Measurements from ENCODE around the gene ATXN7L1. TPM values are rescaled to one million over a fixed set of nuclear protein-coding genes. Genes with fewer than 3 reads are reported as not detected.

Gene ATXN7L1
- total and polyA plus RNA-seq, 2 of the 13 experiments (the other 11 are each of a cell fraction or from before 2014, with no cell fraction given) = 4.1 to 7.8 TPM

DNA sequence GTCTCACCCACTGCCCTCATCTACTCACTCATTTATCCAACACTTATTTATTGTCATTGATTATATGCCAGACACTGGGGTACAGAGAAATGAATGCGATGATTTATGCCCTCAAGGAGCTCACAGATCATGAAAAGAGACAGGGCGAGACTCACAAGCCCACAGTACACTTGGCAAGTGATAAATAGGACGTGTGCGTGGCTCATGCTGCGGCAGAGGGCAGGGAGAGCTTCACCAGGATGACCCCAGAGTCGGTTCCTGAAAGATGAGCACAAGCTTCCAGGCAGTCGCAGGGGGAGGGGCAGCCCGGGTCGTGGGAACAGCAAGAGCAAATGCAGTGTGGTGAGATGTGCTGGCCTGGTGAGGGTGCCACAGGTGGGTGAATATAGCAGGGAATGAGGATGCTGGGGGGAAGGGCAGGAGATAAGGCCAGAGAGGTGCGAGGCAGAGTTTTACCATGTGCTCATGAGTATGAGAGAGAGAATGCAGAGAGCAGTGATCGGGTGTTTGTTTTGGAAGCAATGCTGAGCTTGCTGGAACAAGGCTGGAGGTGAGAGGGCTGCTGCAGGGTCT, 70.9 kb downstream of the ATXN7L1 start:
- Histone ChIP-seq H3K9ac (ENCODE audit: insufficient read depth, low read depth, low read length) (no peak overlapping the region), H3K79me2 (ENCODE audit: insufficient read depth, low read length) (no peaks in the 10 kb centered on the region), H3K36me3 (replicated peaks in 1 of 2; ENCODE audit: control insufficient read depth in 1 of 2, insufficient read depth in 2 of 2, low read length in 2 of 2) (no peaks in the 10 kb centered on the region), H3K27me3 (ENCODE audit: control insufficient read depth in 1 of 2, insufficient read depth in 2 of 2, low read length in 2 of 2) (no peaks in the 10 kb centered on the region), H3K27ac (ENCODE audit: extremely low read length, insufficient read depth, low read length) (no peak overlapping the region), H2AFZ (ENCODE audit: low read length) (no peak overlapping the region), H3K9me3 (ENCODE audit: low read length) (no peaks in the 10 kb centered on the region), H3K4me2 (ENCODE audit: low read depth, low read length) (no peak overlapping the region), H3K4me1 (ENCODE audit: insufficient read depth, low read length) (peaks cover 30% of the 10 kb centered on the region), H4K20me1 (ENCODE audit: insufficient read depth, low read length) (no peaks in the 10 kb centered on the region; the same call in 1 of the 2 replicates), H3K4me3 (replicated peaks in 1 of 3; ENCODE audit: insufficient read depth in 1 of 3, low read depth in 2 of 3, low read length in 3 of 3) (no peak overlapping the region)
- ATAC-seq (no peak), DNase-seq (ENCODE audit: low spot score) (no peak), FAIRE-seq (no peak)
- POLR2A ChIA-PET = no interaction called here
- BruUV-seq (replicated peaks) = no TSS peak
- CTCF ChIA-PET (ENCODE audit: low intra/inter-chr PET ratio, low total read pairs) = no interaction called here
- no peak for TF ChIP-seq SIX4 (CRISPR knock-in tag; IDR thresholded peaks at IDR 0.05)
- no peak for TF ChIP-seq MTERF4 (CRISPR knock-in tag; IDR thresholded peaks at IDR 0.05)
- TF ChIP-seq, protein P1, sequence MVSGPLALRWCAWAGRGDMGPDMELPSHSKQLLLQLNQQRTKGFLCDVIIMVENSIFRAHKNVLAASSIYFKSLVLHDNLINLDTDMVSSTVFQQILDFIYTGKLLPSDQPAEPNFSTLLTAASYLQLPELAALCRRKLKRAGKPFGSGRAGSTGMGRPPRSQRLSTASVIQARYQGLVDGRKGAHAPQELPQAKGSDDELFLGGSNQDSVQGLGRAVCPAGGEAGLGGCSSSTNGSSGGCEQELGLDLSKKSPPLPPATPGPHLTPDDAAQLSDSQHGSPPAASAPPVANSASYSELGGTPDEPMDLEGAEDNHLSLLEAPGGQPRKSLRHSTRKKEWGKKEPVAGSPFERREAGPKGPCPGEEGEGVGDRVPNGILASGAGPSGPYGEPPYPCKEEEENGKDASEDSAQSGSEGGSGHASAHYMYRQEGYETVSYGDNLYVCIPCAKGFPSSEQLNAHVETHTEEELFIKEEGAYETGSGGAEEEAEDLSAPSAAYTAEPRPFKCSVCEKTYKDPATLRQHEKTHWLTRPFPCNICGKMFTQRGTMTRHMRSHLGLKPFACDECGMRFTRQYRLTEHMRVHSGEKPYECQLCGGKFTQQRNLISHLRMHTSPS (CRISPR knock-in tag; IDR thresholded peaks at IDR 0.05; ENCODE audit: low read depth) = no peak
- TF ChIP-seq RCOR2 (CRISPR knock-in tag; IDR thresholded peaks at IDR 0.05) = no peak
- no peak for TF ChIP-seq RBAK (CRISPR knock-in tag; IDR thresholded peaks at IDR 0.05)
- no peak for TF ChIP-seq ZFYVE20 (CRISPR knock-in tag; IDR thresholded peaks at IDR 0.05; ENCODE audit: borderline replicate concordance, low read depth)
- no peak for TF ChIP-seq TAF1 (CRISPR knock-in tag; IDR thresholded peaks at IDR 0.05)
- TF ChIP-seq ARID4A (CRISPR knock-in tag; IDR thresholded peaks at IDR 0.05; ENCODE audit: borderline replicate concordance) = no peak
- TF ChIP-seq NFYB (CRISPR knock-in tag; IDR thresholded peaks at IDR 0.05) = no peak
- no peak for TF ChIP-seq ZNF224 (CRISPR knock-in tag; IDR thresholded peaks at IDR 0.05)
- no peak for TF ChIP-seq MAF1 (CRISPR knock-in tag; IDR thresholded peaks at IDR 0.05; ENCODE audit: borderline replicate concordance)
- TF ChIP-seq PATZ1 (CRISPR knock-in tag; IDR thresholded peaks at IDR 0.05) = no peak
- TF ChIP-seq KDM5A (IDR thresholded peaks at IDR 0.05; ENCODE audit: borderline replicate concordance, low read length) = no peak
- no peak for TF ChIP-seq TBX2 (CRISPR knock-in tag; IDR thresholded peaks at IDR 0.05; ENCODE audit: borderline replicate concordance)
- TF ChIP-seq NR3C1 (CRISPR knock-in tag; IDR thresholded peaks at IDR 0.05) = no peak
- no peak for TF ChIP-seq ZNF550 (CRISPR knock-in tag; IDR thresholded peaks at IDR 0.05; ENCODE audit: borderline replicate concordance)
- no peak for TF ChIP-seq ZSCAN9 (CRISPR knock-in tag; IDR thresholded peaks at IDR 0.05; ENCODE audit: borderline replicate concordance)
- intact Hi-C loops (cut with micrococcal nuclease; ENCODE audit: unreplicated experiment) (no loop called here), in situ Hi-C loops (cut with HindIII; ENCODE audit: extremely low pct_ligation_motif_present, low pct_unique_long_range_greater_than_20kb) (no loop called here)
- WGBS (ENCODE audit: low lambda C conversion rate) = 84% methylated on average over 11 of the region's 11 CpGs
